8988T (cell line): ENCODE data around the gene IQGAP3.

Source experiments
- DNase-seq: peaks from one replicate; pipeline ENCODE4 v3.0.0; 2011

Gene IQGAP3

DNA sequence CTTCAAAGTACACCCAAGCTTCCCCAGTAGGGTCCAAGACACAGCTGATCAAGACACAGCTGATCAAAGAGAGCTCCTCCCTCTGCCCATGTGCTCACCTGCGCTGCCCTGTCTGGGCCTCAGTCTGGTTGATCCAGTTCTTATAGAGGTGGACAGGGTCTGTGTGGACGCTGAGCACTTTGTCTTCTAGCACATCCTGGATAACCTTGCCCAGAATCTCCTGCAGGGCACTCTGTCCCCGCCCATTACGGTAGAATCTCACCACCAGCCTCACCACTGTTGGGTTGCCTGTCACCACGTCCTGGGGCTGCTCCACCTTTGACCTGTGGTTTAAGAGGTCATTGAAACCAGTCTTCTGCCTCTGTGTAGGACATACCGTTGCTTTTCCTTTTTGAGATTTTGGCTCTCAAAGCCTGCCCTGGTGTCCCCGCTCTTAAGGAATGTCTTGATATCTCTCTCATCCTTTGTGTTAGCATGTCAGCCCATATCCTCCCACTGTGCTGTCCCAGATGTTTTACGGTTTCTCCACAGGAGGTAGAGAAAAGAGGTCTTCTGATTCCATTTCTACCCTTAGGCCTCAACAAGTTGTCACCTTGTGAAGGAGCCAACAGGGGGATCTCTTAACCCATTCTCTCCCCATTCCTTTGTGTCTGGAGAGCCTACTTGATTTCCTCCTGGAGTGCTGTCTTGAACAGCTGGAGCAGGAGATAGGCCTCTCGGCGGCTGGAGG, 33.5 kb downstream of the IQGAP3 start:
- DNase-seq, result no peak

DNA sequence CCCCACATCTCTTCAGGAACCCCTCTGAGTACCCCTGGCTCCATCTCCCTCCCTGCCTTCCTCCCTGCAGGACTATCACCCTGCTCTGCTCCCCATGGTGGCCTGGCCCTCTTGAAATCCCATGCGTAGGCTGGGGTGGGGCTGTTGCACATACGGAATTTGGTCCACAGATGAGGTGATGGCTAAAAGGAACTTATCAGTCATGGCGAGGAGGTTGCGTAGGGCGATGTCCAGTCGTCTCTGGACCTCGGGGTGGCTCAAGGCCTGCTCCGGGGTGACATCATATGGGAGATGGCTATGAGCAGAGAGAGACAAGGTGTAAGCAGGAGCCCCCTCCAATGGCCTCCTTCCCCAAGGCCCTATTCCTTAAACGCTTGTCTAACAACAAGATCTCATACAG, 35.3 kb downstream of the IQGAP3 start:
- DNase-seq, result no peak

DNA sequence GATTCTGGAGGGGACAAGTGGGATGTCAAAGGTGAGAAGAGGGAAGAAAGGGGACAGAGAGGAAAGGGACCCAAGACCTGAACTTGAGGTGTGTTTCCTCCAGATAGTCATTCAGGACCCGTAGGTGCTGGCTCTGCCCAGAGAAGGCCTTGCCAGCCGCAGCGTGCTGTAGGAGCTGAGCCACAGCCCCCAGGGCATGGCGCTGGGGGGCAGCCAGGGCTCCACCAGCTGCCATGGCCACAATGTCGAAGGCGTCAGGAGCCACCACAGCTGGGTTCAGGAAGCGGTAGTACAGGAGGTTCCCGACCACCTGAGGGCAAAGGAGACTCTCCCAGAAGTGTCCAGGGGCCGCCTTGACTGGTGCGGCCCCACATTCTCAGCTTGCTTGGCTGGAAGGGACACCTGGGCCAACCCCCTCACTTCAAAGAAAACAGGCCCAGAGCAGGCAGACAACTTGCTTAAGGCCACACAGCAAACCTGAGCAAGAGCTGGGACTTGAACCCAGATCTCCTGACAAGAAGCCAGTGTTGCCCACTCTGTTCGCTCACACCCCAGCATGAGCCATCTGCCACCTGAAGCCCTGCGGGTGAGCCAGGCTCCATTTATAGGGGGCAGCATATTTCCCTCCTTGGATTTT, 37.8 kb downstream of the IQGAP3 start:
- no peak for DNase-seq

DNA sequence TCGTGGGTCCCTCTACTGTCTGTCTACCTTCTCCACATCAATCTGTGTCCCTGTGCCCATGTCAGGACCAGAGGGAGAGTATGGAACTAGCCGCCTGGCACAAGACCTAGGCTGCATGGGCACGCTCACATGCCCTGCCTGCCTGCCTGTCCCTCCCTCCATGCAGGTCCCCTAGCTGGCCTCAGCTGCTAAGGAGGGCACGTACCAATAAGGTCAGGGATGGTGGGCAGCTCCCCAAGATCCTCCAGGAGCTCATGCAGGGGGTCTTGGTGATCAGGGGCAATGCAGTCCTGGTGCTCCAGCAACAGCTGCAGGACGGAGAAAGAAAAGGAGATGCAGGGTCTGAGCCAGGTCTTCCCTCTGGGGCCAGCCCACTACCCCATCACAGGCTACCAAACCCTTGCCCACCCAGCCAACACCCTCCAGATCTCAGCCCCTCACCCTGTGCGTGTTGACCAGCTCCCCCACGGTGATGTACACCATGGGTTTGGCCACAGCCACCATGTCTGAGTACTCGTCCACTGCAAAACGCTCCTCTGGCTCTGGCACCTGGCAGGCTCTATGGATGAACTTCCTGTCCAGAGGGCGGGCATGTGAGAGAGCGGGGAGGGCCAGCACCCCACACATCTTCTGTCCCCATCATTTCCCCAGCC, 38.7 kb downstream of the IQGAP3 start:
- DNase-seq, result no peak

DNA sequence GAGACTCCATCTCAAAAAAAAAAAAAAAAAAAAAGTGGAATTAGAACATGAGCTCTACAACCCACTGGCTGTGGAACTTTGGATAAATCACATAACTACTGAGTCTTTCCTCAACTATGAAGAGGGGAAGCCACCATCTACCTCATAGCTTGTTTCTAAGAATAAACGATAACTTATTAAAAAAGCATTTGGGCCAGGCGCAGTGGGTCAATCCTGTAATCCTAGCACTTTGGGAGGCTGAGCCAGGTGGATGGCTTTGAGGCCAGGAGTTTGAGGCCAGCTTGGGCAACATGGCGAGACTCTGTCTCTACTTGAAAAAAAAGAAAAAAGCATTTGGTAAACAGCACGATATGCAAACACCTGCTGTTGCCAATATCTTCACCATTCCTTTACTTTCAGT, 40.0 kb downstream of the IQGAP3 start:
- no peak for DNase-seq

DNA sequence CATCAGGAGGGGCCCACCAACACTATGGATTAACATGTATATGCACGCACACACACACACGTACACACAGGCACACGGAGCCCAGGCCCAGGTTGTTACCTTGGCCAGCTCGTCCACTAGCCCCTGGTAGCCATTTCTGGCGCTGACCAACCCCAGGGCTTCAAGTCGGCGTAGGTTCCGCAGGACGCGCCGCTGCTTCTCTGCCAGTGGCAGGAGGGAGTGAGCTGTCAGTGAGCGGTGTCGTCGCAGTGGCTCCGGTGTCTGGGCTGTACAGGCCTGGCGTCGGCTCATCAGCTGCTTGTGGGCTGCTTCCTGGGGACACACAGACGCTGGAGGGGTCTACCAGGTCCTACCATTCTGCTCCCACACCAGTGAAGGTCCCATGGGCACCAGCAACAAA, 42.4 kb downstream of the IQGAP3 start:
- no peak for DNase-seq

DNA sequence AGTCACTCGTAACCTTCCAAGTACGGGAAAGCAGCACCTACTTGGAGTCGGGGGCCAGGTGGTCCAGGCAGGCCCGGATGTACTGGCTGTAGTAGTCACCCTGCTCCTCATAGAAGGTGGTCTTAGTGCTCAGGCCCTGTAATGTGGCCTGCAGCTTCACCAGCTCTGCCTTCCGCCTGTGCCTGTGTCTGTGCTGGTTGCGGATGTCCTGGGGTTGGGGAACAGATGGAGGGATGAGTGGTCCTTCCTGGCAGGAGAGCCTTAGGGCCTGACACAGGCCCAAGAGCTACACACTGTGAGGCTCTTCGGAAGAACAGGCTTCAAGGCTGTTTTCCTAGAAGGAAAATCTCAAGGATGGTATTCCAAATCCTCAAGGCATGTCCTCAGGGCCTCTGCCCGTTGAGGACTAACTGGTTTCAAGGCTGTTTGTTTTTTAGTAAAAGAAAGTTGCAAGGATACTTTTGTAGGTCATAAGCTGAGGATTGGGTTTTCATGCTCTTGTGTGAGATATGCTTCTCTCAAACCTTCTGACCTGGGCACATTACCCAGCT, 43.4 kb downstream of the IQGAP3 start:
- no peak for DNase-seq

DNA sequence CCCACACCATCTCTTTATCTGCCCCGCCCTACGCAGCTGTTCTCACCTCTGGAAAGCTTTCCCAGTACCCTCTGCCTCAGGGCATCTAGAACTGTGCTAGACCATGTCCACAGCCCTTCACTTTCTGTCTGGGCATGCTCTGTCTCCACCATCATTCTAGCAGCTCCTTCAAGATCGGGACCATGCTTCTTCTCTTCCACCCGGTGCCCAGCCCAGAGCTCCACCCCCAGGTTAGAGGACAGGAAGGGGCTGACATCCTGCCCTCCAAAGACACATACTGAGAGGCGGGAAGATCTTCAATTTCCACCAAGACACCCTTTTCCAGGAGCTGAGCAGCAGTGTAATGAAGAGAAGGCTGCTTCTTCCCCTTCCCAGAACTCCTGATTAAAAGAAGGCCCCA, 44.1 kb downstream of the IQGAP3 start:
- DNase-seq, result no peak

DNA sequence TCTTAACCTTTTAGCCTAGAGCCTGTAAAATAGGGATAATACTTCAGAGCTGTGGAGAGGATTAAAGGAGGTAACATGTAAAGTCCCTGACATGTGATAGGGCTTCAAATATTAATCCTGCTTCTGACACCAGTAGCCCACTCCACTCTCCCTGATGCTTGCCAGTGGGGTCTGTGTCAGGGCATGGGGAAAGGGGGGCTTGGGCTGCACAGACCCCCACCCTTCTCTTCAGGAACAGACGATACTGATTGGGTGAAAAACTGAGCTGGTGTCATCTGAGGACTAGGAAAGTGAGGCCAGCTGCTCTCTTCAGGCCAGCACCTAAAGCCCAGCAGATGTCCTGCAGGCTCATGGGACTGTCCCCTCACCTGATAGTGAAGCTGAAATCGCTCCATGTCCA, 44.8 kb downstream of the IQGAP3 start:
- no peak for DNase-seq

DNA sequence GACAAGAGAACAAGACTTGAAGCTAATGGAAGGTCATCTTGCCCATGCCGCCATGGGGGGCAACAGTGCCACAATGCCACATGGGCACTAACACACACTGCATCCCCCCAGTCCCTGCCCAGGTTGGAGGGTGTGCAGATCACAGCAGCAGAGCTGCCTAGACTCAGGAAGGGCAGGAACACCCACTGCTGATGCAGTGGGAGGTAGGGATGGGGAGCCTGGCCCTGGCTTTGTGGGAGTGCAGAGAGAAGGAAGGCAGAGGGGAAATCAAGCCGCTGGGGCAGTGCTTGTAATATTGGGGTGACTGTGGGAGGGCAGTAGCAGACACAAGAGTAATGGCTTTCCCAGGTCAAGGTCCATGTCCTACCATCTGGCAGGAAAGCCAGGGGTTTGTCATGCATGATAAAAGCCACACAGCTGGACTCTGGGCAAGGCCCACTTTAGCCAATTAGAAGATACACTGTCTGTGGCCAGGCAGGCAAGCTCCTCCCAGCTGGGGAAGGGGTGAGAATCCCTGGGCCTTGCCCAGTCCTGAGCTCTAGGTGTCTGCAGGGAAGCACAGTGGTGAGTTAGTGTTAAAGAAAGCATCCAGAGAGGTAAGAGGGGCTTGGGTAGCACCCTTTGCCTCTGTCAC, 46.4 kb downstream of the IQGAP3 start:
- no peak for DNase-seq

DNA sequence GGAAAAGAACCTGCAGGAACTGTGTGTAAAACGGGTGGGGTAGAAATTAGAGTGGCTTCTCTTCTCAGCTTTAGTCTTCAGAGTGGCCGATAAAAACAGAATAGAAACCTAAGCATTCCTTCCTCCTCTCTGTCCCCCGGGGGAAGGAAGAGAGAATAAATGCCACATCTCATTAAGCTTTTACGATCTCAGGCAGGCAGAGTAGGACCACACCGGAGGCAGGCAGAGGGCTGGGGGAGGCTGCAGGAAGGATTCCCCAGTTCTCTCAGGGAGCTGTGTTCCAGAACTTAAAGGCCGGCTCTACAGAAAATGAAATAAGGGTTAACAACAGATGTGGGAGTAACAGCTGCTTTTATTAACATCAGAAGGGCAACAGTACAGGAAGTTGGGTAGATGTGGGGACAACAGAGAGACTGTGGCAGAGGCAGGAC, 47.3 kb downstream of the IQGAP3 start:
- no peak for DNase-seq

DNA sequence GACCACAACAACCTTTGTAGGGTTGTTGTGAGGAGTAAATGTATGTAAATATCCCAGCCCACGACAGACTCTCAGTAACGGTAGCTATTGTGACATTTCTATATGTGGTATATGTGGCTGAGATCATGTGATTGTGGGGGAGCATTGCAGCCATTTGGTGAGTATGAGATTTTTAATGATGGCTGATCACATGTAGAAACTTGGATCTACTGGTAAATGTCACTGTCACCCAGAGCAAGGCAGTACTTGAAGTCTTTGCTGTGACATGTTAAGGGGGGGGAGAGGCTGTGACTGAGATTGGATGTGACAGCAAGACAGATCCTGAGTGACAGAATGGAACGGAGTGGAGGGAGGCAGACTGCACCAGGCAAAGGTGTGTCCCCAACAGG, 47.9 kb downstream of the IQGAP3 start:
- no peak for DNase-seq

DNA sequence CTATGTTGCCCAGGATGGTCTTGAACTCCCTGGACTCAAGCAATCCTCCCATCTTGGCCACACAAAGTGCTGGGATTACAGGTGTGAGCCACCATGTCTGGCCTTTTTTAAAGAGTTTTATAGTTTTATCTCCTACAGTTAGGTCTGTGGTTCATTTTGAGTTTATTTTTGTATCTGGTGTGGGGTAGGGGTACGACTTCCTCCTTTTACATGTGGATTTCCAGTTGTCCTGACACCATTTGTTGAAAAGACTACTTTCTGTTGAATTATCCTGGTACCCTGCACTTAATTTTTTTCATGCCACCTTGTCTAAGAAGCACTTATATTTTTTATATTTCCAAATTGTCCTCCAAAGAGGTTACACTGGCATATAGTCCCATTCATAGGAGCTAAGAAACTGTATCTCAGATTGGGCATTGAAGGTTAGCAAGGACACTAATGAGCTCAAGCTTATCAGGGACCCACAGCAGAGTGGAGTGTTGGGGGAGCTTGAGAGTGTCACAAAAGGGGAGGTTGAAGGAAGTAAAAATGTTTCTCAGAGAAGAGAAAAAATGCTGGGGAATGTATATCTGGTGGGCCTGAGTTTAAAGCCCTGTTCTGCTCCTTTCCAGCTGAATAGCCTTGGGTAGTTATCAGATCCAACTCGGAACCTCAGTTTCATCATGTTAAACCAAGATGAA, 48.4 kb downstream of the IQGAP3 start:
- DNase-seq, result no peak

DNA sequence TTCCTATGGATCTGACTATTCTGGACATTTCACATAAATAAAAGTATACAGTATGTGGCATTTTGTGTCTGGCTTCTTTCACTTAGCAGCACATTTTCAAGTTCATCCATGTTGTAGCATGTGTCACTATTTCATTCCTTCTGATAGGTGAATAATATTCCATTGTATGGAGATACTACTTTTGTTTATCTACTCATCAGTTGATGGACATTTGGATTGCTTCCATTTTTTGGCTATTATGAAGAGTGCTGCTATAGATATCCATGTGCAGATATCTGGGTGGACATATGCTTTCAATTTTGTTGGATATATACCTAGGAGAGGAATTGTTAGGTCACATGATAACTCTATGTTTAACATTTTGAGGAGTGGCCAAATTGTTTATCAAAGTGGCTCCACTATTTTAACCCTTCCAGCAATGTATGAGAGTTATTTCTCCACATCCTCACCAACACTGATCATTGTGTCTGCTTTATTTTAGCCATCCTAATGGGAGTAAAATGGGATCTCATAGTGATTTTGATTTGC, 49.9 kb downstream of the IQGAP3 start:
- no peak for DNase-seq

DNA sequence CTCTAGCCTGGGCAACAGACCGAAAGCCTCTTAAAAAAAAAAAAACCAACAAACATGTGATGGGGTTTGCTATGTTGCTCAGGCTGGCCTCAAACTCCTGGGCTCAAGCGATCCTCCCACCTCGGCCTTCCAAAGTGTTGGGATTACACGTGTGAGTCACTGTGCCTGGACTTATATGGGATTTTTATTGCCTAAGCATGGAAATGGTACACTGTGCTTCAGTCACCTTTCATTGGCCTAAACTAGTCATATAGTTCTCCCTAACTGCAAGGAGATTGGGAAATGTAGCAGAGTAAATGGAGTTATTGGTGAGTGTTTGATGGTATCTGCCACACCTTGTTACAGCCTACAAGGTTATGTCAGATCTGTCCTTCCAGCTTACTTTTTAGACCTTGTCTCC, 54.6 kb downstream of the IQGAP3 start:
- DNase-seq, result no peak

DNA sequence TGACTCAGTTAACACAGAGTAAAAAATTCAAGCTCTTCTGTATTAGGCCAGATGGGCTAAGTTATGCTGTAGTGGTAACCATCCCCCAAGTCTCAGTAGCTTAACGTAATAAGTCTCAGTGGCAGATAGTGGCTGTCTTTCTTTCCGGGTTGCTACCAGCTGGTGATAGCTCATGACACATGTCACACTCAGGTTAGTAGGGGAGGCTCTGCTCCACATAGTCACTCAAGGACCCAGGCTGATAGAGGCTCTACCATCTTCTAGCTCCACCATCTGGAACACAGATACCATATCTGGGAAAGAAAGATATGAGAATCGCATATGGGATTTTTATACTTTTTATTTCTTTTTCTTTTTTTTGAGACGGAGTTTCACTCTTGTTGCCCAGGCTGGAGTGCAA, 55.5 kb downstream of the IQGAP3 start:
- DNase-seq, result no peak

DNA sequence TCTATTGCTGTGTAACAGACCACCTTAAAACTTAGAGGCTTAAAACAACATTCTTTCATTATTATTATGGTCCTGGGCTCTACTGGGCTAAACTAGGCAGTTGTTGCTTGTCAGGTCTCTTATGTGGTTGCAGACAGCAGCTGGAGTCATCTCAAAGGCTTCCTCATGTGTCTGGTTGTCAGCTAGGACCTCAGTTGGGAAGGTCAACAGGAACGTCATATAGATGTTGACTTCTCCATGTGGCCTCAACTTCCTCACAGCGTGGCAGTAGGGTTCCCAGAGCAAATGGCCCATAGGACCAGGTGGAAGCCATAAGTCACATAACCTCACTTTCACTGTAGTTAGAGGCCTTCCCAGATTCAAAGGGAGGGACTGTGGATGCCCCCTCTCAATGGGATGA, 56.4 kb downstream of the IQGAP3 start:
- DNase-seq, result no peak

DNA sequence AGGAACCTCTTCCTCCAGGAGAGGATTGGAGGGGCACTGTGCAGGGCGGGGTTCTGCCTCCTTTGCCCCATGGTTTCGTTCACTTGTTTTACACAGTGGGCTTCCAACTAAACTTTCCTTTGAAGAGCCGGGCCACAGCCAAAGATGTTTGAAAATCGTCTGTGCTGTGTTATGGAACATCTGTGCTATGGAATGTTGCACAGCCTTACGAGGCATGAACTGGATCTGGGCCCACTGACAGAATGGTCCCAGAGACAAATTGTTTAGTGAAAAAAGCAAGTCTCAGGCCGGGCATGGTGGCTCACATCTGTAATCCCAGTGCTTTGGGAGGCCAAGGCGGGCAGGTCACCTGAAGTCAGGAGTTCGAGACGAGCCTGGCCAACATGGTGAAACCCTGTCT, 59.2 kb downstream of the IQGAP3 start:
- no peak for DNase-seq

DNA sequence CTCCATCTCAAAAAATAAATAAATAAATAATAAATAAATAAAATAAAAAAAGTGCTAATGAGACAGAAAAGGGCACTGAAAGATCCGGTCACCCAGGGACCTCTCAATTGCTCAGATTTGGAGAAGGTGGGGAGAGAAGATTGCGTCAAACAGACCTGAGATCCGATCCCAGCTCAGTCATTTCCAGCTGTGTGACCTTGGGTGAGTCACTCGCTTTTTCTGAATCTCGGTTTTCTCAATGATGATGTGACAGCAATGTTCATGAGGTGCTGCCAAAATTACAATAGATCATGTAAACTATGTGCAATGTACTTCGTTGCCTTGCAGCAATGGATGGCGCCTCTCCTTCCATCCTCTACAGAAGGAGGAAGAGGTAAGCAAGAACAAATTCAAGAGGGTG, 60.7 kb downstream of the IQGAP3 start:
- DNase-seq, result no peak

DNA sequence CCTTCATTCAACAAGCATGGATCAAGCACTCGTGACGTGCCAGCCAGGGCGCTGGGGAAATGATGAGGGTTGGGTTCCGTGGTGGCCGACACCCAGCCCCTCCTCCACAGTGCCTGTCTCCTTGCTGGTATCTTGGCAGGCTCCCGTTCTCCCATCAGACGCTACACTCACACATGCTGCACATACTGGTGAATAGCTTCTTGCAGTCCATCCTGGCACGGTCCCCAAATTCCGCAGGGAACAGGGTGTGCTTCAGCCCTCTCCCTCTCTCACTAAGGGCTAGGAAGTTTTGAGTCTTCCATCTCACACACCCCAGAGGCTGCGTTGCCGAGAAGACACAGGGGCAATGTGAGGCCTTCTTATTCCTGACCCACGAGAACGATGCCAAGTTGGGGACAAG, 61.7 kb downstream of the IQGAP3 start:
- no peak for DNase-seq

DNA sequence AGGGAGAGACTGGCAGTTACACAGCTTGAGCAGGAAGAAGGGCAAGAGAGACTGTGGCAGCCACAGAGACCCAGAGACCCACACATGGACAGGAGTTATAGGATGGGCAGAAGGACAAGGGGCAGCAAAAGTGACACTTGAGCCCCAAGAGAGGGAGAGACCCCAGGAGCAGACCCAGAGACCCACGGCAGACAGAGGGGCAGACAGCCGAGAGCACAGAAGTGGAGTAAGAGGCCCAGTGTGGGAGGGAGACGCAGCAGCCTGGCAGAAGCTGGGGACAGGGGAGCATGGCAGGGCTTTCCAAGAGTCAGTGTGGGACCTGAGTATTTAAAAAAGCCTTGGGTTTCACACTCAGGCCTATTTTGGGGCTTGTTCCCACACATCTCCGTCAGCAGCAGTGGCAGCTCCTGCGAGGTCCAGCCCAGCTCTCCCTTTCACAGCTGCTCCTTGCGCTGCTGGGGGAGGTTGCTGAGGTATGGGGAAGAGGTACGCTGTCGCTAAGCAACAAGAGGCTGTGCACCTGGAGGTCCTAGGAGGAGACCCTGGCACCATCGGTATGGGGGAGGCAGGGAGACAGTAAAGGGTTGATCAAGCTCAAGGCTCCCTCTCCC, 62.8 kb downstream of the IQGAP3 start:
- no peak for DNase-seq

DNA sequence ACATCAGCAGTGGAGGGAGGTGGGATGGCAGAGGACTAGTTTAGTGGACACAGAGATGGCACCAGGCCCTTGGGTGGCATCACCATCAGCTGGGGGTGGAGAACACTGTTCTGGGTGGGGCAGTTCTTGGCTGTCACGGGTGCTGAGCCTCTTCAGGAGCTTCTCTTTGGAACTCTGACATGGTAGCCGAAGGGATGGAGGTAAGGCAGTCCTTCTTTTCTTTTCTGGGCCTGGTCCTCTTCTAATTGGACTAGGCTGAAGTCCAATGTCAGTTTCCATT, 63.5 kb downstream of the IQGAP3 start:
- no peak for DNase-seq
